NB4 (cell line): Measurements from ENCODE around the gene CDH4.

Experiments used
- MAX ChIP-seq: IDR thresholded peaks from 2 replicates; pipeline ENCODE4 v1.6.1; 2011; ENCODE audit warnings: low read depth, low read length
- MYC ChIP-seq: IDR thresholded peaks from 2 replicates; pipeline ENCODE4 v1.6.1; 2011; ENCODE audit warnings: low read depth, low read length
- TF ChIP-seq, protein P1 (sequence below): IDR thresholded peaks from one replicate; pipeline ENCODE4 v1.5.1; 2012; ENCODE audit warnings: low read depth, low read length

- TF ChIP-seq, protein P1, sequence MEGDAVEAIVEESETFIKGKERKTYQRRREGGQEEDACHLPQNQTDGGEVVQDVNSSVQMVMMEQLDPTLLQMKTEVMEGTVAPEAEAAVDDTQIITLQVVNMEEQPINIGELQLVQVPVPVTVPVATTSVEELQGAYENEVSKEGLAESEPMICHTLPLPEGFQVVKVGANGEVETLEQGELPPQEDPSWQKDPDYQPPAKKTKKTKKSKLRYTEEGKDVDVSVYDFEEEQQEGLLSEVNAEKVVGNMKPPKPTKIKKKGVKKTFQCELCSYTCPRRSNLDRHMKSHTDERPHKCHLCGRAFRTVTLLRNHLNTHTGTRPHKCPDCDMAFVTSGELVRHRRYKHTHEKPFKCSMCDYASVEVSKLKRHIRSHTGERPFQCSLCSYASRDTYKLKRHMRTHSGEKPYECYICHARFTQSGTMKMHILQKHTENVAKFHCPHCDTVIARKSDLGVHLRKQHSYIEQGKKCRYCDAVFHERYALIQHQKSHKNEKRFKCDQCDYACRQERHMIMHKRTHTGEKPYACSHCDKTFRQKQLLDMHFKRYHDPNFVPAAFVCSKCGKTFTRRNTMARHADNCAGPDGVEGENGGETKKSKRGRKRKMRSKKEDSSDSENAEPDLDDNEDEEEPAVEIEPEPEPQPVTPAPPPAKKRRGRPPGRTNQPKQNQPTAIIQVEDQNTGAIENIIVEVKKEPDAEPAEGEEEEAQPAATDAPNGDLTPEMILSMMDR = no peak
- no peak for TF ChIP-seq MAX
- no peak for TF ChIP-seq MYC
Observed at GRCh38 chr20:61829526-61829925, 577.5 kb downstream of the CDH4 start.
